OCI-LY1 (cell line): Measurements from ENCODE around the gene SLAMF6.
"Not testable (repeated sequence)": the region's sequence is repeated elsewhere in the genome, so short reads cannot be mapped to it uniquely, and the experiment has no call there.

Experiments
- H2AFZ ChIP-seq: fragments of 200-600 bp; sonication (generic), shearing (Covaris generic); 2 replicates; pipeline ENCODE4 v1.6.0; 2014; ENCODE audit warnings: antibody characterized with exemption, mild to moderate bottlenecking, low read length
- H3F3A ChIP-seq: fragments of 200-600 bp; sonication (generic), shearing (Covaris generic); 2 replicates; pipeline ENCODE4 v1.6.0; 2014; ENCODE audit warnings: mild to moderate bottlenecking, antibody characterized with exemption, low read length, moderate library complexity; ENCODE audit not compliant: insufficient read depth
- H3K27ac ChIP-seq: fragments of 200-600 bp; sonication (generic); 2 replicates; pipeline ENCODE4 v1.5.1; 2014; ENCODE audit warnings: low read length, mixed run types, mild to moderate bottlenecking, low read depth; ENCODE audit not compliant: poor library complexity, severe bottlenecking
- H3K27me3 ChIP-seq: fragments of 200-600 bp; sonication (generic); 2 replicates; pipeline ENCODE4 v1.6.0; 2014; ENCODE audit warnings: antibody characterized with exemption, mild to moderate bottlenecking, low read length, moderate library complexity; ENCODE audit not compliant: insufficient read depth
- H3K36me3 ChIP-seq: fragments of 200-600 bp; sonication (generic); 2 replicates; pipeline ENCODE4 v1.6.1; 2014; ENCODE audit warnings: mild to moderate bottlenecking, antibody characterized with exemption, low read length, moderate library complexity, mixed read lengths; ENCODE audit not compliant: insufficient read depth
- H3K4me1 ChIP-seq: fragments of 200-600 bp; sonication (generic); 2 replicates; pipeline ENCODE4 v1.5.1; 2014; ENCODE audit warnings: mild to moderate bottlenecking, low read length, moderate library complexity; ENCODE audit not compliant: insufficient read depth, severe bottlenecking
- H3K4me2 ChIP-seq: fragments of 200-600 bp; sonication (generic), shearing (Covaris generic); 2 replicates; pipeline ENCODE4 v1.6.1; 2014; ENCODE audit warnings: low read length
- H3K4me3 ChIP-seq: fragments of 200-600 bp; sonication (generic); 2 replicates; pipeline ENCODE4 v1.5.1; 2014; ENCODE audit warnings: low read length, low read depth, mild to moderate bottlenecking, mixed read lengths; ENCODE audit not compliant: poor library complexity, severe bottlenecking
- H3K79me2 ChIP-seq: fragments of 200-600 bp; shearing (Covaris generic); 2 replicates; pipeline ENCODE4 v1.6.1; 2016; ENCODE audit warnings: mixed run types, low read length, mixed read lengths; ENCODE audit not compliant: insufficient read depth
- H3K9ac ChIP-seq: fragments of 200-600 bp; sonication (generic), shearing (Covaris generic); 2 replicates; pipeline ENCODE4 v1.6.1; 2014; ENCODE audit warnings: mild to moderate bottlenecking, low read length, mixed read lengths
- H3K9me2 ChIP-seq: fragments of 200-600 bp; sonication (generic), shearing (Covaris generic); 2 replicates; pipeline ENCODE4 v1.6.1; 2014; ENCODE audit warnings: low read depth, mild to moderate bottlenecking, low read length, mixed read lengths
- H3K9me3 ChIP-seq: fragments of 200-600 bp; shearing (Covaris generic); 2 replicates; pipeline ENCODE4 v1.6.1; 2014; ENCODE audit warnings: low read length, mixed read lengths
- H4K20me1 ChIP-seq: fragments of 200-600 bp; sonication (generic), shearing (Covaris generic); 2 replicates; pipeline ENCODE4 v1.6.0; 2016; ENCODE audit warnings: mild to moderate bottlenecking, low read length; ENCODE audit not compliant: insufficient read depth
- CTCF ChIP-seq: fragments of 200-600 bp; sonication (generic), shearing (Covaris generic); IDR thresholded peaks from 2 replicates; pipeline ENCODE4 v1.5.1; 2017; ENCODE audit warnings: mild to moderate bottlenecking, antibody characterized with exemption, low read length, moderate library complexity, mixed read lengths
- EZH2 ChIP-seq: fragments of 200-600 bp; sonication (generic), shearing (Covaris generic); IDR thresholded peaks from 2 replicates; pipeline ENCODE4 v1.8.0; 2017; ENCODE audit warnings: borderline replicate concordance, mixed run types, mild to moderate bottlenecking, antibody characterized with exemption, low read length, moderate library complexity, mixed read lengths

SLAMF6 gene

DNA sequence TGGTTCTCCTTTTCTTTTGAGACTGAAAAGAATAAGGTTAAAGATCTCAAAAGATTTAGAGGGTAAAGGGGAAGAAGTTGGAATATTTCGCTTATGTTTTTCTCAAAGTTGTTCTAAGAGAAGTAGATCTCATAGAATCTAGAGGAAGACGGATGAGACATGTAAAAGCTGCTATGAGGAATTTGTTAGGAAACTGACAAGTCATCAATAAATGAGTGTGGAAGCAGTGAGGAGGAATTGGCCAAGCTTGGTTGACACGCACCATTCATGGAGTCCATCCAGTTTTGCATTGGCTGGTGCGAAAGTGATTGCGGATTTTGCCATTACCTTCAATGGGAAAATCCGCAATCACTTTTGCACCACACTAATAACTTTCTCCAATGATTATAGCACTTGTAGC is 20.0 kb downstream of the SLAMF6 start:
- no peak overlapping the region for H3K27ac ChIP-seq
- H3K36me3 ChIP-seq = peaks cover 85% of the 10 kb centered on the region
- peaks cover 32% of the 10 kb centered on the region for H3K9me3 ChIP-seq
- peaks cover 35% of the 10 kb centered on the region for H3K79me2 ChIP-seq
- no peaks in the 10 kb centered on the region for H4K20me1 ChIP-seq
- no peaks in the 10 kb centered on the region for H3K4me1 ChIP-seq
- no peak overlapping the region for H2AFZ ChIP-seq
- no peaks in the 10 kb centered on the region for H3K9me2 ChIP-seq
- no peak overlapping the region for H3K4me3 ChIP-seq
- H3F3A ChIP-seq = no peaks in the 10 kb centered on the region
- TF ChIP-seq CTCF (no peak), EZH2 (no peak)
- H3K4me2 ChIP-seq = no peak overlapping the region
- H3K9ac ChIP-seq = no peak overlapping the region
- no peaks in the 10 kb centered on the region for H3K27me3 ChIP-seq

GRCh38 chr1:160500321-160500990 is 22.6 kb downstream of the SLAMF6 start:
- Histone ChIP-seq H3K4me3 (no peak overlapping the region), H3K9me3 (peaks cover 14% of the 10 kb centered on the region), H2AFZ (no peak overlapping the region), H3K27ac (no peak overlapping the region), H3K79me2 (peaks cover 11% of the 10 kb centered on the region), H3K4me1 (no peaks in the 10 kb centered on the region), H3K27me3 (no peaks in the 10 kb centered on the region), H3K4me2 (no peak overlapping the region), H3K36me3 (peaks cover 92% of the 10 kb centered on the region), H3K9ac (no peak overlapping the region), H4K20me1 (no peaks in the 10 kb centered on the region), H3F3A (no peaks in the 10 kb centered on the region), H3K9me2 (no peaks in the 10 kb centered on the region)
- TF ChIP-seq EZH2 (no peak), CTCF (no peak)

DNA sequence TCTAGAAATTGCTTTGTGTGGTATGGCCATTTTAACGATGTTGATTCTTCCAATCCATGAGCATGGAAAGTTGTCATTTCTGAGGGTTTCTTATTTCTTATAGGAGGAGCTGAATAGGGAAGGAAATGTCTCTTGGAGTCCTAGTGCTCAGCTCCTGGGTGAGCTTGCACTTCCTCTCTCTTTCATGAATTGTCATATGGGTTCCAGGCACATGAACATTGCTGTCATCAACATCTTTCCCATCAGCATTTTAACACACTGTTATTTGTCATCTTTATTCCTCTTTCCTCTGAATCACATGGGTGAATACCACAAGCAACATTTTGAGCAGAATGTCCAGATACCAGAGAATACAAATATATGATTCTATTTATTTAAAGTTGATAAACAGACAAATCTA is 23.4 kb downstream of the SLAMF6 start:
- no peak overlapping the region for H3K4me2 ChIP-seq
- no peak overlapping the region for H2AFZ ChIP-seq
- H3K27me3 ChIP-seq = no peaks in the 10 kb centered on the region
- no peaks in the 10 kb centered on the region for H3F3A ChIP-seq
- peaks cover 11% of the 10 kb centered on the region for H3K9me3 ChIP-seq
- no peak overlapping the region for H3K4me3 ChIP-seq
- H3K9me2 ChIP-seq = no peaks in the 10 kb centered on the region
- H4K20me1 ChIP-seq = no peaks in the 10 kb centered on the region
- no peak overlapping the region for H3K27ac ChIP-seq
- peaks cover 3% of the 10 kb centered on the region for H3K79me2 ChIP-seq
- H3K4me1 ChIP-seq = no peaks in the 10 kb centered on the region
- peaks cover 98% of the 10 kb centered on the region for H3K36me3 ChIP-seq
- no peak overlapping the region for H3K9ac ChIP-seq
- TF ChIP-seq EZH2 (no peak), CTCF (no peak)

- Histone ChIP-seq H3K36me3 (peaks cover 98% of the 10 kb centered on the region), H3K9me3 (peaks cover 10% of the 10 kb centered on the region)
- H3K4me1 ChIP-seq, H3F3A ChIP-seq, H4K20me1 ChIP-seq, H3K4me3 ChIP-seq, H2AFZ ChIP-seq, H3K4me2 ChIP-seq, H3K9ac ChIP-seq, H3K27ac ChIP-seq, H3K79me2 ChIP-seq, H3K9me2 ChIP-seq, H3K27me3 ChIP-seq: not testable (repeated sequence)
These were observed 24.6 kb downstream of the SLAMF6 start for GRCh38 chr1:160498301-160499065.
